GM19239 (cell line): Measurements from ENCODE around the gene SPATA2.
"Not testable (repeated sequence)": the region's sequence is repeated elsewhere in the genome, so short reads cannot be mapped to it uniquely, and the experiment has no call there.

ENCODE experiments used
- DNase-seq: peaks from one replicate; pipeline ENCODE4 v3.0.0; 2011; ENCODE audit warnings: low spot score; ENCODE audit not compliant: insufficient read length
- FAIRE-seq: peaks from 2 replicates; lab custom pipeline; 2011; peaks lifted over from hg19 to GRCh38; lab: Jason Lieb, UNC

SPATA2 gene

GRCh38 chr20:49866051-49866450 is 49.3 kb downstream of the SPATA2 start:
- no peak for FAIRE-seq
- no peak for DNase-seq

- DNase-seq (no peak), FAIRE-seq (no peak)
These were observed 49.8 kb downstream of the SPATA2 start for GRCh38 chr20:49865559-49865958.

- FAIRE-seq (no peak), DNase-seq (no peak)
These were observed 51.7 kb downstream of the SPATA2 start for GRCh38 chr20:49863666-49864065.

GRCh38 chr20:49862607-49863200 is 52.6 kb downstream of the SPATA2 start:
- DNase-seq: no peak
- no peak for FAIRE-seq

- not testable (repeated sequence) for DNase-seq, FAIRE-seq
These were observed 54.1 kb downstream of the SPATA2 start for GRCh38 chr20:49861232-49861631.

GRCh38 chr20:49859807-49860206 is 55.5 kb downstream of the SPATA2 start:
- DNase-seq (no peak), FAIRE-seq (no peak)

- no peak for DNase-seq
- FAIRE-seq: no peak
These were observed 56.3 kb downstream of the SPATA2 start for GRCh38 chr20:49859011-49859410.

- DNase-seq (no peak), FAIRE-seq (no peak)
These were observed 57.2 kb downstream of the SPATA2 start for GRCh38 chr20:49858076-49858585.

GRCh38 chr20:49856904-49857303 is 58.4 kb downstream of the SPATA2 start:
- no peak for FAIRE-seq
- no peak for DNase-seq

GRCh38 chr20:49854190-49854875 is 61.0 kb downstream of the SPATA2 start:
- FAIRE-seq: no peak
- DNase-seq: no peak

GRCh38 chr20:49853640-49854039 is 61.7 kb downstream of the SPATA2 start:
- FAIRE-seq: no peak
- DNase-seq: no peak
